PC-3 (cell line): ENCODE measurements around the gene SHBG.

Experiments used
- CTCF ChIP-seq: fragments of 300-600 bp; sonication (generic); conservative IDR thresholded peaks from 2 replicates; pipeline ENCODE4 v1.5.1; 2017; ENCODE audit warnings: antibody characterized with exemption, low read depth, mild to moderate bottlenecking, low read length
- EZH2 ChIP-seq: fragments of 300-600 bp; sonication (generic); IDR thresholded peaks from one replicate; pipeline ENCODE4 v1.6.1; 2017; ENCODE audit warnings: antibody characterized with exemption, mild to moderate bottlenecking, low read length; ENCODE audit not compliant: unreplicated experiment

GRCh38 chr17:7651665-7652387 lies 21.9 kb downstream of the SHBG start:
- TF ChIP-seq CTCF (no peak), EZH2 (no peak)
